ENCODE results near the gene ATP9A. TPM values are rescaled to one million over a fixed set of nuclear protein-coding genes. Genes with fewer than 3 reads are reported as not detected.

ATP9A gene
- total and polyA plus RNA-seq, 3 donors from 2014 or later: 46.4 to 128 (median 89.3) TPM

GRCh38 chr20:51720384-51720783, 47.8 kb downstream of the ATP9A start:
- no peak for DNase-seq
- Histone ChIP-seq H3K36me3 (ENCODE audit: low read depth, missing control alignments) (no peaks in the 10 kb centered on the region), H3K4me3 (no peak overlapping the region), H3K4me1 (peaks cover 5% of the 10 kb centered on the region), H3K27me3 (no peaks in the 10 kb centered on the region), H3K27ac (no peak overlapping the region), H3K9me3 (no peaks in the 10 kb centered on the region)
- intact Hi-C loops (cut with DNase I; ENCODE audit: low total_unique reads): no loop called here
- 91 to 96% methylated on average over 9 of the region's 9 CpGs for WGBS, 2 donors
- TF ChIP-seq CTCF (IDR thresholded peaks at IDR 0.05) (no peak), POLR2A (IDR thresholded peaks at IDR 0.05) (no peak)

- H3K9me3 ChIP-seq: no peaks in the 10 kb centered on the region
- 65 to 90% methylated on average over 1 of the region's 1 CpG for WGBS, 2 donors
- H3K27me3 ChIP-seq: no peaks in the 10 kb centered on the region
- intact Hi-C loops (cut with DNase I; ENCODE audit: low total_unique reads): no loop called here
- H3K36me3 ChIP-seq (ENCODE audit: low read depth, missing control alignments): no peaks in the 10 kb centered on the region
- no peak for TF ChIP-seq POLR2A (IDR thresholded peaks at IDR 0.05)
- TF ChIP-seq CTCF (IDR thresholded peaks at IDR 0.05): no peak
- H3K27ac ChIP-seq: peak overlapping the region in 1 of 2 donors; percentile 11
- H3K4me1 ChIP-seq: peaks cover 10% of the 10 kb centered on the region
- DNase-seq: no peak
- no peak overlapping the region for H3K4me3 ChIP-seq
These were observed 52.4 kb downstream of the ATP9A start for GRCh38 chr20:51715856-51716185.

DNA sequence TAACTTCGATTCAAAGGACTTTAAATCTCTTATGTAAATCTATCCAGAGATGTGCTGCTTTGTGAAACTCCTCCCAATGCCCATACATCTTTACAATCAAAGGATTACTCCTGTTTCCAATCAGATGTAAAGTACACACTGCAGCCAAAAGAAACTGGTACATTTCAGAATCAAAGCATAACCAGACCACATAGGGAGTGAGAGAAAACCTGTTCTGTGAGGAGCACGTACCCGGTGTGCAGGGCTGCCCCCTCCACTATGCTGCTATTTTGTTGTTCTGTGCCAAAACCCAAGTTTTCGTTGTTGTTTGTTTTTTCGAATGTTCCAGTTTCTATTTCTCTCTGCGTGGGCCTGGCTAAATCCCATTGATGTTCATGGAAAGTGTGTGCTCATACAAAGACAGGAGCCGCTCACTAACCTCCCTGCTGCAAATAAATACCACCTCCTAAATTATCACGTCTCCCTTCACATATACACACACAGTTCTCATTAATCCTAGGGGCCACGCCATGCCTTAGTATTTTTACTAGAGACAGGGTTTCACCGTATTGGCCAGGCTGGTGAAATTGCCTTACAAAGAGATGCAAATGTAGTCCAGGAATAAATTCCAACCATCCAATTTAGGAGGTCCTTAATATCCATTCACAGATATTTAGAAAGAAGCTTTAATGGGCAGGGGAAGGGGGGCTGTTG, 52.9 kb downstream of the ATP9A start:
- no peak for TF ChIP-seq CTCF (IDR thresholded peaks at IDR 0.05)
- no peak for TF ChIP-seq POLR2A (IDR thresholded peaks at IDR 0.05)
- 46 to 51% methylated on average over 10 of the region's 10 CpGs for WGBS, 2 donors
- peaks cover 10% of the 10 kb centered on the region for H3K4me1 ChIP-seq
- DNase-seq: no peak
- no peaks in the 10 kb centered on the region for H3K36me3 ChIP-seq (ENCODE audit: low read depth, missing control alignments)
- no peaks in the 10 kb centered on the region for H3K9me3 ChIP-seq
- H3K27me3 ChIP-seq: no peaks in the 10 kb centered on the region
- no peak overlapping the region for H3K4me3 ChIP-seq
- H3K27ac ChIP-seq: peak overlapping the region in 1 of 2 donors; percentile 11
- intact Hi-C loops (cut with DNase I; ENCODE audit: low total_unique reads): no loop called here

DNA sequence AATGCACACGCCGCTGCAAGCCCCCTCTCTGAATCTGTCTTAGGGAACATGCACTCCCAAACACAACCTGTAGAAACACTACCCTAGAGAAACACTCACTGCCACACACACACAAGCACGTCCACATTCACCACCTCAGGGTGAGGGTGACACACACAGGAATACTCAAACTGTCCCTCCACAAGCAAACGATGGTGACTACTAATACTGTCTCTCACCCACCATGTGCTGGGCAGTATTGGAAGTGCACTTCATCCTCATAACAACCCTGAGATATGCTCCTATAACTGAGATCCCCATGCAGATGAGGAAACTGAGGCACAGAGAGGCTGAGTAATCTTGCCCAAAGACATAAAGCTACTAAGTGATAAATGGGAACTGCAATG, 55.0 kb downstream of the ATP9A start:
- 89 to 98% methylated on average over 4 of the region's 4 CpGs for WGBS, 2 donors
- TF ChIP-seq POLR2A (IDR thresholded peaks at IDR 0.05): no peak
- no peak for TF ChIP-seq CTCF (IDR thresholded peaks at IDR 0.05)
- Histone ChIP-seq H3K9me3 (no peaks in the 10 kb centered on the region), H3K27ac (no peak overlapping the region), H3K36me3 (ENCODE audit: low read depth, missing control alignments) (no peaks in the 10 kb centered on the region), H3K27me3 (no peaks in the 10 kb centered on the region), H3K4me1 (peaks cover 10% of the 10 kb centered on the region), H3K4me3 (no peak overlapping the region)
- intact Hi-C loops (cut with DNase I; ENCODE audit: low total_unique reads): no loop called here
- DNase-seq: no peak

Measured in testis (tissue), 3 donors.